NCI-H510A treated with DMSO at 0.1 percent for 48 hours (cell line): ENCODE data around the gene CYP3A7.
"Not testable (repeated sequence)": the region's sequence is repeated elsewhere in the genome, so short reads cannot be mapped to it uniquely, and the experiment has no call there.

Experiments
- DNase-seq: peaks from one replicate; lab custom pipeline; 2025; lab: John Stamatoyannopoulos, UW

CYP3A7 gene

GRCh38 chr7:99734987-99735386 is at the start of gene CYP3A7:
Gene CYP3A7, minus strand, starts transcription at chr7:99735196. Its CDS starts 103 bp downstream, at chr7:99735093.
- DNase-seq = no peak

GRCh38 chr7:99784007-99784406 is 49.0 kb upstream of the CYP3A7 start, which contains the start of gene CYP3A4:
Gene CYP3A4, minus strand, starts transcription at chr7:99784184. Its CDS starts 103 bp downstream, at chr7:99784081.
- no peak for DNase-seq

DNA sequence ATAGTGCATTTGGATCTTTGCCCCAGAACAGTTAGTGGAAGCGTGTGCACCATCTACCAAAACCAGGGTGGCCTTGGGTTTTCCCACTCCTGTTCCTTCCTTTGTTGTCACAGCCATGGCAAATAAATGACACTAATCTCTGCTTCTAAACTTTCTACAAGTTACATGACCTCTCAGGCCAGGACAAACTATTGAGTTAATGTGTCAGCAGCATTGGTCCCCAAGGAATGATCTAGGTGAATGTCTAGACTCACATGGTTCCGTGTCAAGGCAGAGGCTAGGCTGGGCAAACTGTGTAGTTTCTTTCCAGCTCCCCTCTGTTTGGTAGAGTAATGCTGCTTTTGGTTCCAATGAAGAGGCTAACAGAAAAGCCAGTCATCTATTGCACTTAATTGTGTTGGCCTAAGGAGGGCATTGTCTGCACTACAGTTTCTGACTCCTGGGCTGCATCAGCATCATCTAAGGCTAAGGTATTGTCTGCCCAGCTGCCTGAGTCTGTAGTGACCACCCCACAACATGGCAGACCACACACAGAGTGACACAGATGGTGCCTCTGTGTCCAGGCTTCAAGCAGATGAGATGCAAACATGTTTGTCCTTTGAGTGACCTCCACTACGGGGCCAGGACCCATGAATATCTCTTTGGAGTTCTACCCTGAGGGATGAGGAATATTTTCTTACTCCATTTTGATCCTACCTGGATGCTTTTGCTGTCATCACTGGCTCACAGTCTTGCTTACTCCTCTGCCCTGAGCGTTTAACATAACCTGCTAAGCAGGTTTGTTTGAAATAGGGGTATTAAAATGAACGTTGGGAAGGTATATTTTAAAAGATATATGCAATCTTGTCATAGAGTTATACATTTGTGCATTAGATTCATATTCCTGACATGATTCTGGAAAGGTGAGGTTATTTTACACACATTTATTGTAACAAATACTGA is 47.3 kb upstream of the CYP3A7 start:
- no peak for DNase-seq

DNA sequence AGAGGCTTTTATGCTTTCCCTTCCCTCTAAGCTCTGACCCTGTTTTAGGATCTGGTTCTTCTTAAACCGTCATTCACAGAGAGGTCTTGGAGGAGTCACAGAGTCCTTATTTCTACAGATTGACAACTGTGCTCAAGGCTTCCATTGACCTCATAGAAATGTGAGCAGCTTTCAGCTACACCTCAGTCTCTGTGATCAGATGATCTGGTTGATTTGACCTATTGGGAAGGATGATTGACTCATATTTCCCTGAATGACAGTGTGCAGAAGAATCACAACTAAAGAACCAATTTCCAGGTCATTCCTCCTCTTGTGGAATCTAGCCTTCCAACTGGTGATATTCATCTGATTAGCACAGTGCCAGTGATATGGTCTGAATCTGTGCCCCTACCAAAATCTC is 45.6 kb upstream of the CYP3A7 start:
- DNase-seq = no peak

- DNase-seq = no peak
Measured at GRCh38 chr7:99779949-99780348, 45.0 kb upstream of the CYP3A7 start.

DNA sequence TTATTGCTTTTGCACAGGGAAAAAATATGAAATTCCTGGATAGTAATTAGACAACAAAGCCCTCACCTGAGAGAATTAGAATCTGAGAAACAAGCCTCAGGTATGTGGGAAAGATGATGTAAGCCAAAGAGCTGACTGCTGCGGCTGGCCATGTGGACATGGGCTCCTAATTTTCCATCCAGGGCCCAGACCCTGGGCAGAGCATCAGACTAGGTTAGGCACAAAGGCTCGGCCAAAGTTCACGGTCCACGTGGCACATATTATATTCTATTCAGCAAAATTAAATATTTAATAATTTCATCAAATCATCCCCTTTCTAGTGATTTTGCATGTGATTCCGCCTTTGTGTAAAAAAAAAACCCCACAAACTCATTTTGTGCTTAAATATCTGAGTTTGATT is 43.9 kb upstream of the CYP3A7 start:
- DNase-seq = no peak

DNA sequence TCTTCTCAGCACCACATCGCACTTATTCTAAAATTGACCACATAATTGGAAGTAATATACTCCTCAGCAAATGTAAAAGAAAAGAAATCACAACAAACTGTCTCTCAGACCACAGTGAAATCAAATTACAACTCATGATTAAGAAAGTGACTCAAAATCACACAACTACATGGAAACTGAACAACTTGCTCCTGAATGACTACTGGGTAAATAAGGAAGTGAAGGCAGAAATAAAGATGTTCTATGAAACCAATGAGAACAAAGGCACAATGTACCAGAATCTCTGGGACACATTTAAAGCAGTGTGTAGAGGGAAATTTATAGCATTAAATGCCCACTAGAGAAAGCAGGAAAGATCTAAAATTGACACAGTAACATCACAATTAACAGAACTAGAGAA is 38.4 kb upstream of the CYP3A7 start:
- not testable (repeated sequence) for DNase-seq

DNA sequence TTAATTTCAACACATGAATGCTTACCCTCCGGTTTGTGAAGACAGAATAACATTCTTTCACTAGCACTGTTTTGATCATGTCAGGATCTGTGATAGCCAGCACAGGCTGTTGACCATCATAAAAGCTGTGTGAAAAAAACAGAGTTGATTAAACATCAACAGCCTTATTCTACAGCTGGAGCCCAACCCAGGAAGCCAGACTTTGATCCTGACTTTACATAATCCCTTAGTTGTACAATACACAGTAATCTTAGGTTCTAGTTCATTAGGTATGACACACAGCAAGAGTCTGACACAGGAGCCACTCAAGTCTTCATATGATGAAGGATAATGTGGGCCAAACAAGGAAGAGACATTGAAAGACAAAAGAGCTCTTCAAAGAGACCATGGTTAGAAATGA is 37.6 kb upstream of the CYP3A7 start:
- DNase-seq = no peak

GRCh38 chr7:99769494-99769893 is 34.5 kb upstream of the CYP3A7 start:
- not testable (repeated sequence) for DNase-seq

GRCh38 chr7:99768471-99768870 is 33.5 kb upstream of the CYP3A7 start:
- no peak for DNase-seq

DNA sequence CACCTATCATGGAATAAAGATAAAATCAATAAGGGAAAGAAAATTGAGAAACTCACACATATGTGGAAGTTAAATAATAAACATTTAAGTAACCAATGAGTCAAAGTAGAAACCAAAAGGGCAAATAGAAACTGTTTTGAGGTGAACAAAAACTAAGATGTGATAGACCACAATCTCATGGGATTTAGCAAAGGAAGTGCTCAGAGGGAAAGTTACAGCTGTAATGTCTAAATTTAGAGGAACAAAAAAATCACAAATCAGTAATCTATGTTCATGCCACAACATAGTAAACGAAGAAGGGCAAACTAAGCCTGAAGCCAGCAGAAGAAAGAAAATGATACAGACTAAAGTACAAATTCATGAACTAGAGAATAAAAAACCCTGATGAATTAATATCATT is 32.7 kb upstream of the CYP3A7 start:
- DNase-seq = no peak

DNA sequence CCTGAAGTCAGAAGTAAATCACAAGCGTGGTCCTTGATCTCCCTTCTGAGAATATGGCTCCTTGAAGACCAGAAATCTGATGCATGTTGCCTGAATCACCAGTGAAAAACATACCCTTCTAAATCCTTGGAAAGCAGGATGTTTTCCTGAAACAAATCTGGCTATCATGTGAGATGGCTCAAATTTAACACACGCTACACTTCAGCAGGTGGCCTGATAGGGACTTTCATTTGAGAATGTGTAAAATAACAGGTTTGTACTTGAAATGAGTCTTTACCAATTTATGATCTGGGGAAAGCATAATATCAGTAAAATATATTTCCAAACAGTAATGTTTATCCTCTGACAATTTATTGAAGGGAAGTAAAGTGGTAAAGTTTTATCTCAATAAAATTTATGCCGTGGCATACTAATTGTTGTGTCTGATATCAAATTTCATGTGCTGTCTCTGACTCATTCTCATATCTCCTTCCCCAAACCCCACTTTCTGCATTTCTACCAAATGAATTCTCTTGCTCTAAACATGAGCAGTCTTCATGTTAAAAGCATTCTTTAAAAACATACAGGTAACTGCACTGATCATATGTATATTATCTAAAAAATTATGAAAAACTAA is 31.6 kb upstream of the CYP3A7 start:
- no peak for DNase-seq

- DNase-seq = no peak
Measured at GRCh38 chr7:99764478-99764877, 29.5 kb upstream of the CYP3A7 start.

GRCh38 chr7:99762680-99763327 is 27.8 kb upstream of the CYP3A7 start:
- DNase-seq = no peak

DNA sequence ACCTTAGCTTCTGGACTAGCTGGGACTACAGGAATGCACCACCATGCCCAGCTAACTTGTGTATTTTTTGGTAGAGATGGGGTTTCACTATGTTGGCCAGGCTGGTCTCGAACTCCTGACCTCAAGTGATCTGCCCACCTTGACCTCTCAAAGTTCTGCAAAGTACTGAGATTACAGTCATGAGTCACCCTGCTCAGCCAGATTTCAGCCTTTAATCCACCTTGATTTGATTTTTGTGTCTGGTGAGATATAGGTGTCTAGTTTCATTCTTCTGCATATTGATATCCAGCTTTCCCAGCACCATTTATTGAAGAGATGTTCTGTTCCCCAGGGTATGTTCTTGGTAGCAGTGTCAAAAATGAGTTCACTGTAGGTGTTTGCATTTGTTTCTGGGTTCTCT is 20.1 kb upstream of the CYP3A7 start:
- no peak for DNase-seq

- DNase-seq = no peak
Measured at GRCh38 chr7:99752356-99752755, 17.4 kb upstream of the CYP3A7 start.

DNA sequence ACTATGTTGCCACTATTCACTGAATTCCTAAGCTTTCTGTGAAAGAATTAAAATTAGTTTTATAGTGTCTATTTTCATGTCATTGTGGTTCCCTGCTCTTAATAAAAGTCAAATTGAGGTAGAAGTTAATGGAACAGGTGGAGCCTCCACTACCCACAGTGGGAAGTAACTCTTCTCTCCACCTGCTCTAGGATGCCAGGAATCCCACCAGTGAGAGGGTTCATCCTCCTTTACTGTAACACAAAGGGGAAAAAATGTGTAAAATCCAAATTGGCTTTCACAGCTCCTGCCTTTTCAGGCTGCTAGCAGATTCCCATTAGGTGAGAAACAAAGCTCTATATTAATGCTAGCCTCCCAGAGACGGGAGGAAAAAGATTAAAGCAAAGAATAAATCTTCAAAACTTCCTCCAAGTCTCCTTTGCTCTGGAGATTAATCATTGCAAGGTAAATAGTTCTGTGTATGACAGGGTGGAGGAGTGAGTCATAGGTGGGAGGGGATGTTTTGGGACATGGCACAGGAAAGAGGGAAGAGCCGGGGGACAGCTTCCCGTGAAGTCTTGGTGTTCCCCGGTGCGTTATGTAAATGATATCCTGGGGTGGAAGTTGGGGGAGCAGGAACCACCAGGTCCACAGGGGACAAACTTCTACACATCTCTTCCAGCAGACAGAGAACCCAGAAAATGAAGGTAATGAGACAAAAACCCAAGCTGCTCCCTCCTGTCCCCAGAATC is 16.5 kb upstream of the CYP3A7 start:
- not testable (repeated sequence) for DNase-seq

DNA sequence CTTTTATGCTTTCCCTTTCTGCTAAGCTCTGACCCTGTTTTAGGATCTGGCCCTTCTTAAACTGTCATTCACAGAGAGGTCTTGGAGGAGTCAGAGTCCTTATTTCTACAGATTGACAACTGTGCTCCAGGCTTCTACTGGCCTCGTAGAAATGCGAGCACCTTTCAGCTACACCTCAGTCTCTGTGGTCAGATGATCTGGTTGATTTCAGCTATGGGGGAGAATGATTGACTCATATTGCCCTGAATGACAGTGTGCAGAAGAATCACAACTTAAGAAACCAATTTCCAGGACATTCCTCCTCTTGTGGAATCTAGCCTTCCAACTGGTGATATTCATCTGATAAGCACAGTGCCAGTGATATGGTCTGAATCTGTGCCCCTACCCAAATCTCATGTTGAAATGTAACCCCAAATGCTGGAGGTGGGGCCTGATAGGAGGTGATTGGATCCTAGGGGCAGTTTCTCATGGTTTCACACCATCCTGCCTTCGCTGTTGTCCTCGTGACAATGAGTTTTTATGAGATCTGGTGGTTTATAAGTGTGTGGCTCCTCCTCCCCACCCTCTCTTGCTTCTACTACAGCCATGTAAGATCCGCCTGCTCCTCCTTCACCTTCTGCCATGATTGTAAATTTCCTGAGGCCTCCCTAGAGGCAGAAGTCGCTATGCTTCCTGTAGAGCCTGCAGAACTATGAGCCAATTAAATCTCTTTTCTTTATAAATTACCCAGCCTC is 14.0 kb upstream of the CYP3A7 start:
- DNase-seq = no peak

DNA sequence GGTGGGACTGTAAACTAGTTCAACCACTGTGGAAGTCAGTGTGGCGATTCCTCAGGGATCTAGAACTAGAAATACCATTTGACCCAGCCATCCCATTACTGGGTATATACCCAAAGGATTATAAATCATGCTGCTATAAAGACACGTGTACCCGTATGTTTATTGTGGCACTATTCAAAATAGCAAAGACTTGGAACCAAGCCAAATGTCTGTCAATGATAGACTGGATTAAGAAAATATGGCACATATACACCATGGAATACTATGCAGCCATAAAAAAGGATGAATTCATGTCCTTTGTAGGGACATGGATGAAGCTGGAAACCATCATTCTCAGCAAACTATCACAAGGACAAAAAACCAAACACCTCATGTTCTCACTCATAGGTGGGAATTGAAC is 11.9 kb upstream of the CYP3A7 start:
- DNase-seq = not testable (repeated sequence)

GRCh38 chr7:99745395-99745794 is 10.4 kb upstream of the CYP3A7 start:
- not testable (repeated sequence) for DNase-seq

DNA sequence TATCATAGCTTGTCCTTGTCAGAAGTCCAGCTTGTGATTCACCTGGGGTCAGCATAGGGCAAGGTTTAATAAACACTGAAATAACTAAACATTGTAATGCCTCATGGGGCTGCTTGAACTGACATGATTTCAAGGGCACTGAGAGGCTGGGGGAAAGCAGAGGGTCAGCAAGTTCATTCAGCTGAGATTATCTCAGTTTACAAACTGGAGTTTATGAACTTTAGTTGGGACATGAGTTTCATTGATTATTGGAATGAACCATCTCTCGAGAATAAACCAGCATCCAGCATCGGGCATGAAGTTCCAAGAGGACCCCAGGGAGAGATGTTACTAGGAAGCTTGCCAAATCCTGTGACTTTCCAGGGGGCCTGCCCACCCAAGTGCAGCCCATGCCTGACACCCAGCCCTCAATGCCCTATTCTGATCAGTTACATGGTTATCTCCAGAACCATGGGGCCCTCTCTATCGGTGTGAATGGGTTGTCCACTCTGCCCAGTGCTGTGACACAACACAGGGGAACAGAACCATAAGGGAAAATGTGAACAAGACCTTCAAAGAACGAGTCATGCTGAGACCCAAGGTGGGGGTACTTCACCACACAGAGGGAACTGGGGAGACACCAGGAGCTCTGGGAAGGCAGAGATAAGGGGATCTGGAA is 7.9 kb upstream of the CYP3A7 start:
- DNase-seq = no peak
